Trophoblast cell (in vitro differentiated cells and primary cell): ENCODE measurements around the gene HABP4.
A peak's percentile ranks its signal among the peaks of the same experiment; 100 is the strongest.

Experiments
- DNase-seq, 2 donors: peaks; one replicate each; pipeline ENCODE4 v3.0.0-alpha.2; 2016
- H2AFZ ChIP-seq: 2 replicates; pipeline ENCODE4 v1.6.1; 2013; ENCODE audit warnings: low read length, moderate library complexity, mild to moderate bottlenecking; ENCODE audit not compliant: insufficient read depth, poor library complexity
- H2AK5ac ChIP-seq: 2 replicates; pipeline ENCODE4 v1.6.1; 2013; ENCODE audit warnings: mild to moderate bottlenecking, low read length
- H2BK120ac ChIP-seq: 2 replicates; pipeline ENCODE4 v1.6.1; 2013; ENCODE audit warnings: low read length, mild to moderate bottlenecking, moderate library complexity; ENCODE audit not compliant: insufficient read depth, poor library complexity
- H2BK12ac ChIP-seq: 2 replicates; pipeline ENCODE4 v1.6.1; 2013; ENCODE audit warnings: mild to moderate bottlenecking, low read length, moderate library complexity
- H2BK5ac ChIP-seq: 2 replicates; pipeline ENCODE4 v1.6.1; 2013; ENCODE audit warnings: low read length, low read depth, moderate library complexity, mild to moderate bottlenecking; ENCODE audit not compliant: poor library complexity
- H3K14ac ChIP-seq: 2 replicates; pipeline ENCODE4 v1.6.1; 2013; ENCODE audit warnings: mild to moderate bottlenecking, low read length
- H3K18ac ChIP-seq: 2 replicates; pipeline ENCODE4 v1.6.1; 2013; ENCODE audit warnings: mild to moderate bottlenecking, low read length
- H3K23ac ChIP-seq: 2 replicates; pipeline ENCODE4 v1.6.1; 2013; ENCODE audit warnings: low read length
- H3K27ac ChIP-seq: 2 replicates; pipeline ENCODE4 v1.5.1; 2013; ENCODE audit warnings: low read depth, mild to moderate bottlenecking, inconsistent platforms, low read length, moderate library complexity
- H3K27me3 ChIP-seq: 2 replicates; pipeline ENCODE4 v1.6.1; 2013; ENCODE audit warnings: inconsistent platforms, mild to moderate bottlenecking, low read length, moderate library complexity; ENCODE audit not compliant: insufficient read depth
- H3K36me3 ChIP-seq, 2 experiments: 1 replicate in 1 of 2; 2 replicates in 1 of 2; pipeline ENCODE4 v1.6.1; 2013; ENCODE audit warnings: low read length in 2 of 2, mild to moderate bottlenecking in 2 of 2, moderate library complexity in 1 of 2; ENCODE audit not compliant: insufficient read depth in 2 of 2, control insufficient read depth in 1 of 2
- H3K4ac ChIP-seq: 2 replicates; pipeline ENCODE4 v1.6.1; 2013; ENCODE audit warnings: low read depth, mild to moderate bottlenecking, low read length, moderate library complexity
- H3K4me1 ChIP-seq, 2 experiments: 1 replicate in 1 of 2; 2 replicates in 1 of 2; pipeline ENCODE4 v1.6.1; 2013; ENCODE audit warnings: low read length in 2 of 2, mild to moderate bottlenecking in 2 of 2, moderate library complexity in 1 of 2; ENCODE audit not compliant: insufficient read depth in 2 of 2, control insufficient read depth in 1 of 2
- H3K4me2 ChIP-seq: 2 replicates; pipeline ENCODE4 v1.6.1; 2013; ENCODE audit warnings: inconsistent platforms, mild to moderate bottlenecking, low read length, moderate library complexity
- H3K4me3 ChIP-seq: 2 replicates; pipeline ENCODE4 v1.5.1; 2013; ENCODE audit warnings: mild to moderate bottlenecking, low read depth, low read length, inconsistent platforms
- H3K79me1 ChIP-seq: one replicate; pipeline ENCODE4 v1.6.1; 2013; ENCODE audit warnings: low read length
- H3K79me2 ChIP-seq: 2 replicates; pipeline ENCODE4 v1.6.1; 2013; ENCODE audit warnings: low read length, mild to moderate bottlenecking; ENCODE audit not compliant: control insufficient read depth, insufficient read depth, poor library complexity
- H3K9ac ChIP-seq: 2 replicates; pipeline ENCODE4 v1.6.1; 2013; ENCODE audit warnings: mild to moderate bottlenecking, low read length
- H3K9me3 ChIP-seq: 2 replicates; pipeline ENCODE4 v1.6.1; 2013; ENCODE audit warnings: low read depth, mild to moderate bottlenecking, control low read depth, inconsistent platforms, low read length; ENCODE audit not compliant: insufficient read depth
- H4K12ac ChIP-seq: 2 replicates; pipeline ENCODE4 v1.6.1; 2013; ENCODE audit warnings: low read depth, mild to moderate bottlenecking, low read length, moderate library complexity
- H4K8ac ChIP-seq: 2 replicates; pipeline ENCODE4 v1.6.1; 2013; ENCODE audit warnings: low read depth, mild to moderate bottlenecking, low read length, moderate library complexity
- H4K91ac ChIP-seq: one replicate; pipeline ENCODE4 v1.6.1; 2013; ENCODE audit warnings: low read depth, mild to moderate bottlenecking, low read length, moderate library complexity
- WGBS: extraction: QIAGEN DNeasy Blood & Tissue Kit; methylation state at CpG from one replicate; pipeline ENCODE4 v1.1.7; 2013; ENCODE audit warnings: missing lambda C conversion rate; ENCODE audit not compliant: insufficient read length, insufficient coverage; ENCODE audit errors: extremely low coverage; 5-methylcytosine and 5-hydroxymethylcytosine counted together

Gene HABP4

DNA sequence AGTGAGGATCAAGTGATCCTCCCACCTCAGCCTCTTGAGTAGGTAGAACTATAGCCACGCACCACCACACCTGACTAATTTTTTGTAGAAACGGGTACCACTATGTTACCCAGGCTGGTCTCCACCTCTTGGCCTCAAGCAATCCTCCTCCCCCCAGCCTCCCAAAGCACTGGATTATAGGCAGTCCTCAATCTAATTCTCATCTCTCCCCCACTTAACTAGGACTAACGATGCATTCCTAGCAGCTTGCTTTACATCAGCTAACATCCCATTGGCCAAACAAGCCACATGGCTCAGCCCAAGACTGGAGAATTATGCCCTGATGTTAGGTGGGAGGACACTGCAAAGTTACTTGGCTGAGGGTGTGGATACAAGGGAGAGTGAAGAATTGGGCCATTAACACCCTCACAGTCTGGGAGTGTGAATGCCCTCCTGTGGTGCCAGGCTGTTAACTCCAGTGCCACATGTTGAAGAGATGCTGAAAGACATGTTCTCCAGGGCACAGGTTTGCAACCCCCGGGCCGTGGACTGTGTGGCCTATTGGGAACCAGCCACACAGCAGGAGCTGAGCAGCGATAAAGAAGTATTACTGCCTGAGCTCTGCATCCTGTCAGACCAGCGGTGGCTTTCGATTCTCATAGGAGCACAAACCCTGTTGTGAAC is 26.5 kb upstream of the HABP4 start:
- Histone ChIP-seq H3K4me3 (no peak overlapping the region), H3K79me2 (peaks cover 4% of the 10 kb centered on the region), H2BK120ac (no peak overlapping the region), H3K18ac (no peak overlapping the region), H4K12ac (no peak overlapping the region), H3K36me3 (no peaks in the 10 kb centered on the region), H3K27me3 (no peaks in the 10 kb centered on the region), H3K14ac (no peak overlapping the region), H3K23ac (no peak overlapping the region), H2AK5ac (peak overlapping the region; percentile 21), H3K9me3 (no peaks in the 10 kb centered on the region), H3K9ac (no peak overlapping the region), H3K4me2 (no peak overlapping the region), H2BK5ac (no peak overlapping the region), H3K4me1 (peaks cover 3 to 11% of the 10 kb centered on the region in 2 experiments), H3K4ac (no peak overlapping the region), H4K91ac (peak overlapping the region; percentile 7), H3K27ac (no peak overlapping the region), H3K79me1 (peaks cover 10% of the 10 kb centered on the region), H2BK12ac (peak overlapping the region; percentile 26), H4K8ac (no peak overlapping the region), H2AFZ (peak overlapping the region; percentile 69)
- WGBS = no CpG with 5 or more reads among the region's 8 CpGs
- DNase-seq = peak in 1 of 2 donors; percentile 20

DNA sequence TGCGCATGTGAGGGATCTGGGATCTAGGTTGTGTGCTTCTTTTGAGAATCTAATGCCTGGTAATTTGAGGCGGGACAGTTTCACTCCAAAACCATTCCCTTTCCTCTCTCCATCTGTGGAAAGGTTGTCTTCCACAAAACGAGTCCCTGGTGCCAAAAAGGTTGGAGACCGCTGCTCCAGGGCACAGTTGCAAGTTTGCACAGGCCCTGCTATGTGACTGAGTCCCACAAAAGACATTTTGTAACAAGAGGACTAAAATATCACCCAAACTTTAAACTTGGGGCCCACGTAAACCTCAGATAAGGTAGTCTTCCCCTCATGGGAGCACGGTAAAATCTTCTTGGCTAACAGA is 26.0 kb upstream of the HABP4 start:
- Histone ChIP-seq H3K79me1 (peaks cover 7% of the 10 kb centered on the region), H3K79me2 (peaks cover 1% of the 10 kb centered on the region)
- DNase-seq = no peak

DNA sequence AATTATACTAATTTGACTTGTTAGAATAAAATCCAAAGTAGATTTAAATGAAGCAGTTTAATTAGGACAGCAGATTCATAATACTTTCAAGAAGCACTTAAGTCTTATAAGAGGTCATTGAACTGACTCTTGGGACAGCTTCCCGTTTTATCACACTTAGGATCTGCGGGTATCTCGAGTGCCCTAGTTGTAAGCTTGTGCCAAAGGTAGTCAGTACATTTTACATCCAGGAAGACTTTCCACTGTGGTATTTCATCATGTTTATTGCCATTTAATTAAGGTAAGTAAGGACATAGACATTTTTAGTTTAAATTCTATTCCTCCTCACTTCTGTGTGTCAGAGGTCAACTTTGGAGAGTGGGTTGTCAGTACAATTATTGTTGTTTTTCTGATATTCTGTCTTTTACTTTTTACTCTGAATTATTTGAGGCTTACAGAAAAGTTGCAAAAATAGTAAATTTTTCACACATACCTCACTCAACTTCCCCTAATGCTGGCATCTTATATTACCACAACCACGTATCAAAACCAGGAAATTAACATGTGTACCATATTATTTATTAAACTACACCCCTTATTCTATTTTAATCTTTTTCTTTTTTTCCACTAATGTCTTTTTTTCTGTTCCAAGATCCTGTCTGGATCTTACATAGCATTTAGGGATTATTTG is 24.3 kb upstream of the HABP4 start:
- Histone ChIP-seq H3K9me3 (no peaks in the 10 kb centered on the region), H2AFZ (no peak overlapping the region), H3K27ac (no peak overlapping the region), H3K4me2 (no peak overlapping the region), H3K36me3 (no peaks in the 10 kb centered on the region), H4K91ac (no peak overlapping the region), H3K14ac (no peak overlapping the region), H3K79me1 (peaks cover 4% of the 10 kb centered on the region), H2BK12ac (no peak overlapping the region), H2BK5ac (no peak overlapping the region), H3K4me1 (peaks cover 3 to 11% of the 10 kb centered on the region in 2 experiments), H3K9ac (no peak overlapping the region), H4K12ac (no peak overlapping the region), H3K4ac (no peak overlapping the region), H3K4me3 (no peak overlapping the region), H3K79me2 (no peaks in the 10 kb centered on the region), H3K27me3 (no peaks in the 10 kb centered on the region), H4K8ac (no peak overlapping the region), H3K23ac (no peak overlapping the region), H2BK120ac (no peak overlapping the region), H2AK5ac (no peak overlapping the region), H3K18ac (no peak overlapping the region)
- DNase-seq = no peak
- WGBS = 100% methylated on average over 1 of the region's 4 CpGs

More for the DNA sequence above, 26.0 kb upstream of the HABP4 start:
- Histone ChIP-seq H2BK5ac (no peak overlapping the region), H3K4me2 (no peak overlapping the region), H3K14ac (no peak overlapping the region), H3K18ac (no peak overlapping the region), H3K23ac (no peak overlapping the region), H3K4me1 (peaks cover 3 to 11% of the 10 kb centered on the region in 2 experiments), H3K27me3 (no peaks in the 10 kb centered on the region), H3K4ac (no peak overlapping the region), H3K9ac (no peak overlapping the region), H4K12ac (no peak overlapping the region), H3K4me3 (no peak overlapping the region), H2BK120ac (no peak overlapping the region), H3K36me3 (no peaks in the 10 kb centered on the region), H3K27ac (no peak overlapping the region), H4K91ac (peak overlapping the region; percentile 7), H4K8ac (no peak overlapping the region), H2AK5ac (no peak overlapping the region), H2AFZ (peak overlapping the region; percentile 69), H2BK12ac (peak overlapping the region; percentile 26), H3K9me3 (no peaks in the 10 kb centered on the region)
- WGBS = no CpG with 5 or more reads among the region's 6 CpGs

DNA sequence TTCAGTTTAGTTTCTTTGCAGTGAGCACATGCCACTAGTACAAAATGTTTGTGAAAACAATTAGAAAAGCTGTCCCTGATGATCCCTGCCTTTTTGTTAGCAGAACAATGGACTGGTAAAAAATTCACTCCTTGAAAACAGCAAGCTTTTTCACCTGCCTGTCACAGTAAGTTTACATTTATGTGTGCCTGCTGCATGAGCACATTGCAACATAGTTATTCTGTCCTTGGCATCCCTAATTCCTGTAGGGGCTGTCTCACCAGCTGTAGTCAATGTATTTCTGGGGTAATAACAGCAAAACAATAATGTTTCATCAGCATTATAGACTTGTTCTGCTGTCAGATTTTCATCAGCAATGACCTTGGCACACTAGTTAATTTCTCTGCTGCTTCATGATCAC is 20.2 kb upstream of the HABP4 start:
- Histone ChIP-seq H3K79me1 (no peaks in the 10 kb centered on the region), H4K91ac (no peak overlapping the region), H3K18ac (no peak overlapping the region), H3K4me2 (no peak overlapping the region), H3K4ac (no peak overlapping the region), H3K27me3 (no peaks in the 10 kb centered on the region), H2BK12ac (no peak overlapping the region), H2BK120ac (no peak overlapping the region), H3K4me3 (no peak overlapping the region), H2AFZ (no peak overlapping the region), H4K12ac (no peak overlapping the region), H3K79me2 (no peaks in the 10 kb centered on the region), H4K8ac (no peak overlapping the region), H2AK5ac (no peak overlapping the region), H3K23ac (no peak overlapping the region), H2BK5ac (no peak overlapping the region), H3K9ac (no peak overlapping the region), H3K27ac (no peak overlapping the region), H3K4me1 (no peaks in the 10 kb centered on the region), H3K14ac (no peak overlapping the region), H3K9me3 (no peaks in the 10 kb centered on the region), H3K36me3 (no peaks in the 10 kb centered on the region)
- DNase-seq = no peak
